Endothelial cell (in vitro differentiated cells): ENCODE results near the gene LCN10. TPM values are rescaled to one million over a fixed set of nuclear protein-coding genes. Genes with fewer than 3 reads are reported as not detected.

Source experiments
- DNase-seq: peaks from one replicate; pipeline ENCODE4 v3.0.0; 2021; ENCODE audit warnings: low spot score
- H3K27ac Mint-ChIP-seq: one replicate; pipeline ENCODE4 v1.8.0; 2021; ENCODE audit warnings: mixed read lengths, inconsistent platforms; ENCODE audit not compliant: unreplicated experiment
- H3K27me3 Mint-ChIP-seq: one replicate; pipeline ENCODE4 v1.8.0; 2021; ENCODE audit warnings: mild to moderate bottlenecking, moderate library complexity, mixed read lengths, inconsistent platforms; ENCODE audit not compliant: unreplicated experiment
- H3K36me3 Mint-ChIP-seq: one replicate; pipeline ENCODE4 v1.8.0; 2021; ENCODE audit warnings: mild to moderate bottlenecking, low read depth, mixed read lengths, inconsistent platforms; ENCODE audit not compliant: unreplicated experiment
- H3K4me1 Mint-ChIP-seq: one replicate; pipeline ENCODE4 v1.8.0; 2021; ENCODE audit warnings: mild to moderate bottlenecking, mixed read lengths, inconsistent platforms; ENCODE audit not compliant: unreplicated experiment
- H3K4me3 Mint-ChIP-seq: one replicate; pipeline ENCODE4 v1.8.0; 2021; ENCODE audit warnings: mild to moderate bottlenecking, mixed read lengths, inconsistent platforms; ENCODE audit not compliant: unreplicated experiment
- H3K9me3 Mint-ChIP-seq: one replicate; pipeline ENCODE4 v1.8.0; 2021; ENCODE audit warnings: mixed read lengths, inconsistent platforms; ENCODE audit not compliant: unreplicated experiment
- total RNA-seq: library from RNA; stranded (reverse); fragmentation: NEBNext Ultra II Directional; extraction: Animal tissue kit (Norgen Biotek cat#: 25700); gene quantifications from one replicate; pipeline ENCODE4 v1.2.1, GENCODE V29; 2021; ENCODE audit not compliant: unreplicated experiment
- TF ChIP-seq, protein P1 (sequence below): fragments of 200-600 bp; sonication (generic); IDR thresholded peaks from one replicate; pipeline ENCODE4 v1.5.0; 2021; ENCODE audit warnings: antibody characterized with exemption; ENCODE audit not compliant: unreplicated experiment

LCN10 gene
- total RNA-seq, 1 donor from 2014 or later: not detected

DNA sequence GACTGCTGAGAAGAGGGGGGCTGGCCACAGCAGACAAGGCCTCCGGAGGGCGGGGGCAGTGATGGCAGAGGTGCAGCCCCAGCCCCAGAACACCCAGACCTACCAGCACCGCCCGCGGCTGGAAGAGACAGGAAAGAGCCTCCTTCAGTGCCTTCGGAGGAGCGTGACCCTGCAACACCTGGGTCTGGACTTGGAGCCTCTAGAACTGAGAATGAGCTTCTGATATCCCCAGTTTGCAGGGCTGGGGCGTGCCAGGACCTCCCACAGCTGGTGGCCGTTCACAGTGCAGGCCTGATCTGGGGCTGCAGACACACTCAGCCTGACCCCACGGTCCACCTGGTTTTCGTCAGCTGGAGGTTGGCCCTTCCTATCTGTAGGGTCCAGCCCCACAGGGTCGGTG, 9.1 kb downstream of the LCN10 start:
- Mint-ChIP-seq H3K9me3 (no peaks in the 10 kb centered on the region), H3K4me1 (no peaks in the 10 kb centered on the region), H3K27ac (no peak overlapping the region), H3K27me3 (peaks cover 17% of the 10 kb centered on the region), H3K36me3 (peaks cover 3% of the 10 kb centered on the region), H3K4me3 (no peak overlapping the region)
- TF ChIP-seq, protein P1, sequence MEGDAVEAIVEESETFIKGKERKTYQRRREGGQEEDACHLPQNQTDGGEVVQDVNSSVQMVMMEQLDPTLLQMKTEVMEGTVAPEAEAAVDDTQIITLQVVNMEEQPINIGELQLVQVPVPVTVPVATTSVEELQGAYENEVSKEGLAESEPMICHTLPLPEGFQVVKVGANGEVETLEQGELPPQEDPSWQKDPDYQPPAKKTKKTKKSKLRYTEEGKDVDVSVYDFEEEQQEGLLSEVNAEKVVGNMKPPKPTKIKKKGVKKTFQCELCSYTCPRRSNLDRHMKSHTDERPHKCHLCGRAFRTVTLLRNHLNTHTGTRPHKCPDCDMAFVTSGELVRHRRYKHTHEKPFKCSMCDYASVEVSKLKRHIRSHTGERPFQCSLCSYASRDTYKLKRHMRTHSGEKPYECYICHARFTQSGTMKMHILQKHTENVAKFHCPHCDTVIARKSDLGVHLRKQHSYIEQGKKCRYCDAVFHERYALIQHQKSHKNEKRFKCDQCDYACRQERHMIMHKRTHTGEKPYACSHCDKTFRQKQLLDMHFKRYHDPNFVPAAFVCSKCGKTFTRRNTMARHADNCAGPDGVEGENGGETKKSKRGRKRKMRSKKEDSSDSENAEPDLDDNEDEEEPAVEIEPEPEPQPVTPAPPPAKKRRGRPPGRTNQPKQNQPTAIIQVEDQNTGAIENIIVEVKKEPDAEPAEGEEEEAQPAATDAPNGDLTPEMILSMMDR: no peak
- no peak for DNase-seq

DNA sequence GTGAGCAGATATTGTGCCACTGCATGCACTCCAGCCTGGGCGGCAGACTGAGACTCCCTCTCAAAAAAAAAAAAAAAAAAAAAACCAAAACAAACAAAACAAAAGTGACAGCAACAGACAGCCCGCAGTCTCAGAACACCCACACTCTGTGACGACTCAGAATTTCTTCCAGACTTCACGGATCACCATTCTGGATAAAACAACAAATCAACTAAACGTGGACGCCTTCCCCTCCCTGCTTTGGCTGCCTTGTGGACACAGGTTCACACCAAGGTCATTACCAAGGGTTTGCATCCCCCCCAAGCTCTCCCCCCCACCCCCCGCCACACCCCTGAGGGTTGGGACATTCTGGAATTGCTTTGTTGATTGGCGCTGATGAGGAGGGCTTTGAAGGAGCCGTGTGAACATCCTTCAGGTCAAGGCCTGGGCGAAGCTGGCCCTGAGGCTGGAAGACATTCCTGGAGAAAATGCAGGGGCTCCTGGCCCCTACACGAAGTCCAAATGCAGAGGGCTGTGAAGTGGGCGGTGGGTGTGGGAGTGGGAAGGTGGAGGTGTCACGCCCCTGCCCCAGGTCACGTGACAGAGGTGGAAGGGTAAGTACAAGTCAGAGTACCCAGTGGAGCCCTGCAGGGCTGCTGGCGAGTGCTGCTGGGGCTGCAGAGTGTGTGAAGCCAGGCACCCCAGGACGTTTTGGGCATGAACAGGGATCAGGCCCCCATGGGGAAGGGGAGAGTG, 10.1 kb downstream of the LCN10 start:
- peaks cover 17% of the 10 kb centered on the region for H3K27me3 Mint-ChIP-seq
- no peak overlapping the region for H3K4me3 Mint-ChIP-seq
- no peaks in the 10 kb centered on the region for H3K4me1 Mint-ChIP-seq
- H3K36me3 Mint-ChIP-seq: peaks cover 3% of the 10 kb centered on the region
- TF ChIP-seq, protein P1: no peak
- H3K27ac Mint-ChIP-seq: no peak overlapping the region
- no peaks in the 10 kb centered on the region for H3K9me3 Mint-ChIP-seq
- no peak for DNase-seq

DNA sequence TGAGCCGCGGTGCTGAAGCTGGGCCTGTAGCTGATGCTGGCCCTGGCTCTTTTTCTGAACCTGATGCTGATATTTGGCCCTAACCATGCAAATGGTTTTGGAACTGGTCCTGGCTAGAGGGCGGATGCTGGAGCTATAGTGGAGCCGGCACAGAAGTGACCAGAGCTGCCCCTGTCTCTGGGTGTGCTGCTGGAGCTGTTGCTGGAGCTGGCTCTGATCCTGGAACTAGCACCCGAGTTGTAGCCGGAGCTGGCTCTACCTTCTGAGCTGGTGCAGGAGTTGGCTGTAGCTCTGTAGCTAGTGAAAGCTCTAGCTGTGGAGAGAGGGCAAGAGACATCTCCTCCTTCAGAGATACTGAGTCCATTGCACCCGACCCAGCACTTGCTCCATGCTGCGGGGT, 12.8 kb downstream of the LCN10 start:
- Mint-ChIP-seq H3K9me3 (no peaks in the 10 kb centered on the region), H3K36me3 (peaks cover 12% of the 10 kb centered on the region), H3K4me1 (peaks cover 16% of the 10 kb centered on the region), H3K27ac (no peak overlapping the region), H3K27me3 (peaks cover 28% of the 10 kb centered on the region), H3K4me3 (peak overlapping the region; percentile 73)
- TF ChIP-seq, protein P1: no peak
- no peak for DNase-seq

DNA sequence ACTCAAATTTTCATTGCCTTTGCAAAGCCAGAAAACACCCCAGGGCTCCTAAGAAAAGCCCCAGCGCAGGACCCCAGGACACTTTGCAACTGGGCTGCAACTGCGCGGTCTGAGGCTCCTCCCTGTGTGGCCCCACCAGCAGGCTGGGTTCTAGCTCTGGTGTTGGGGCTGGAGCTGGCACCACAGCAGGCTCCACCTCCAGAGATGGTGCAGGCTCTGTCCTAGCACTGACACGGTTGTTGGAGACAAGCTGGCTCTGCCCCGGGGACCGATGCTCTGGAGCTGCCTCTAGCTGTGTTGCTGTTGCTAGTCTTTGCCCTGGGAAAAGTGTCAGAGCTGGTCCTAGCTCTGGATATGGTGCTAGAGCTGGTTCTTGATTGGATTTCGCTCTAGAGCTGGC, 13.6 kb downstream of the LCN10 start:
- Mint-ChIP-seq H3K4me3 (no peak overlapping the region), H3K27ac (peak overlapping the region; percentile 18), H3K9me3 (no peaks in the 10 kb centered on the region), H3K36me3 (peaks cover 17% of the 10 kb centered on the region), H3K27me3 (peaks cover 32% of the 10 kb centered on the region), H3K4me1 (peaks cover 21% of the 10 kb centered on the region)
- TF ChIP-seq, protein P1: no peak
- DNase-seq: no peak

DNA sequence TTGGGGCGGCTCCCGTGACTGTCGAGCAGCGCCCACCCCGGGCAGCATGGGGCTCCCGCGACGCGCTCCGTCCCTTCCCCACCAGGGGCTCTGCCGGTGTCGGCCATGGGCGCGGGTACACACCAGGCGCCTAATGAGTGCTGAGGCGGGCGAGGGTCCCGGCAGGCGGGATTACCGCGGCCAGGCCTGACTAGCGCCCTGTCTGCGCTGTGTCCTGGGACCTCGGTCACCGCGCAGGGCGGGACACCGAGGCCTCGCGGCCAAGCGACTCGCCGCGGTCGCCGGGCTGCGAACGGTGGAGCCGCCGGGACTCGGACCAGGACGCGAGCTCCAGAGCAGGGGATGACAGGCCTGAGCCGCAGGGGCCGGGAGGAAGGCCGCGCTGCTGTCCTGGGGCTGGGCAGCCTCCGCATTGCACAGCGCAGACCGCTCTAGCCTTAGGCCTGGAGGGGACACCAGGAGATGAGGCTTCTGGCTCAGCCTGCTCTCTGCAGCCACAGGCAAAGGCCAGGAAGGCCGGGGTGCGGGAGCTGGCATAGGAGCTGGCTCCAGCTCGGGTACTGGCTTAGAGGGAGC, 14.1 kb downstream of the LCN10 start:
- peaks cover 23% of the 10 kb centered on the region for H3K4me1 Mint-ChIP-seq

More for the DNA sequence above, 14.1 kb downstream of the LCN10 start:
- Mint-ChIP-seq H3K36me3 (peaks cover 22% of the 10 kb centered on the region), H3K27me3 (peaks cover 36% of the 10 kb centered on the region), H3K9me3 (no peaks in the 10 kb centered on the region), H3K27ac (no peak overlapping the region), H3K4me3 (no peak overlapping the region)
- peak; percentile 52 for DNase-seq
- TF ChIP-seq, protein P1: no peak
